ENCODE measurements around the gene MCC. TPM values are rescaled to one million over a fixed set of nuclear protein-coding genes. Genes with fewer than 3 reads are reported as not detected.

Gene MCC
- total RNA-seq, 2 donors from 2014 or later: 7.5 to 9.9 TPM

- 43% methylated on average over 2 of the region's 2 CpGs for WGBS, 2 donors
- Histone ChIP-seq H3K36me3 (replicated peaks in 1 of 2; ENCODE audit: insufficient read depth in 1 of 2, low read depth in 2 of 2) (no peaks in the 10 kb centered on the region), H3K4me3 (no peak overlapping the region), H3K27me3 (no peaks in the 10 kb centered on the region), H3K4me1 (peaks cover 4% of the 10 kb centered on the region), H3K27ac (peak overlapping the region in 2 of 4 donors; percentile 3 to 17), H3K9me3 (no peaks in the 10 kb centered on the region)
- DNase-seq: no peak
- intact Hi-C loops (cut with DNase I): no loop called here
- TF ChIP-seq POLR2A (IDR thresholded peaks at IDR 0.05) (no peak), CTCF (IDR thresholded peaks at IDR 0.05) (no peak)
- no peak for ATAC-seq
Observed at GRCh38 chr5:113245427-113246225, 242.6 kb downstream of the MCC start.

- WGBS, 2 donors: 84 to 86% methylated on average over 9 of the region's 9 CpGs
- TF ChIP-seq CTCF (IDR thresholded peaks at IDR 0.05): no peak
- no peak for TF ChIP-seq POLR2A (IDR thresholded peaks at IDR 0.05)
- Histone ChIP-seq H3K9me3 (no peaks in the 10 kb centered on the region), H3K27me3 (no peaks in the 10 kb centered on the region), H3K4me1 (peaks cover 1% of the 10 kb centered on the region), H3K27ac (no peak overlapping the region), H3K4me3 (no peak overlapping the region), H3K36me3 (replicated peaks in 1 of 2; ENCODE audit: insufficient read depth in 1 of 2, low read depth in 2 of 2) (no peaks in the 10 kb centered on the region)
- ATAC-seq: no peak
- intact Hi-C loops (cut with DNase I): no loop called here
- no peak for DNase-seq
Observed at GRCh38 chr5:113244966-113245365, 243.3 kb downstream of the MCC start.

GRCh38 chr5:113243349-113243664 is 244.9 kb downstream of the MCC start:
- no peaks in the 10 kb centered on the region for H3K36me3 ChIP-seq (replicated peaks in 1 of 2; ENCODE audit: insufficient read depth in 1 of 2, low read depth in 2 of 2)
- ATAC-seq: no peak
- no peaks in the 10 kb centered on the region for H3K4me1 ChIP-seq
- H3K27ac ChIP-seq: no peak overlapping the region
- no peaks in the 10 kb centered on the region for H3K9me3 ChIP-seq
- DNase-seq: no peak
- TF ChIP-seq CTCF (IDR thresholded peaks at IDR 0.05) (no peak), POLR2A (IDR thresholded peaks at IDR 0.05) (no peak)
- no peak overlapping the region for H3K4me3 ChIP-seq
- H3K27me3 ChIP-seq: no peaks in the 10 kb centered on the region
- intact Hi-C loops (cut with DNase I): no loop called here
- WGBS, 2 donors: 56 to 69% methylated on average over 2 of the region's 2 CpGs

GRCh38 chr5:113242481-113243348 is 245.5 kb downstream of the MCC start:
- Histone ChIP-seq H3K4me3 (no peak overlapping the region), H3K36me3 (replicated peaks in 1 of 2; ENCODE audit: insufficient read depth in 1 of 2, low read depth in 2 of 2) (no peaks in the 10 kb centered on the region), H3K27me3 (no peaks in the 10 kb centered on the region), H3K4me1 (no peaks in the 10 kb centered on the region), H3K27ac (no peak overlapping the region), H3K9me3 (no peaks in the 10 kb centered on the region)
- DNase-seq (no peak), ATAC-seq (no peak)
- 78 to 79% methylated on average over 8 of the region's 8 CpGs for WGBS, 2 donors
- TF ChIP-seq POLR2A (IDR thresholded peaks at IDR 0.05) (no peak), CTCF (IDR thresholded peaks at IDR 0.05) (no peak)
- intact Hi-C loops (cut with DNase I): no loop called here
